GM12891 (cell line): Measurements from ENCODE around the gene AIMP2.

ENCODE experiments used
- POLR2A ChIP-seq: IDR thresholded peaks from 2 replicates; pipeline ENCODE4 v1.6.1; 2011; ENCODE audit warnings: low read depth, low read length, control low read depth
- SPI1 ChIP-seq: IDR thresholded peaks from 2 replicates; pipeline ENCODE4 v1.6.1; 2011; ENCODE audit warnings: low read depth, low read length, control low read depth
- TAF1 ChIP-seq: IDR thresholded peaks from 2 replicates; pipeline ENCODE4 v1.6.1; 2011; ENCODE audit warnings: low read depth, low read length, control low read depth

GRCh38 chr7:6057316-6058129 lies 48.5 kb downstream of the AIMP2 start:
- TF ChIP-seq SPI1 (no peak), POLR2A (no peak), TAF1 (no peak)
